GM12864 (cell line): Measurements from ENCODE around the gene SEC11A.
"Not testable (repeated sequence)": the region's sequence is repeated elsewhere in the genome, so short reads cannot be mapped to it uniquely, and the experiment has no call there.

Experiments used
- DNase-seq: peaks from one replicate; pipeline ENCODE4 v3.0.0-alpha.2; 2011; ENCODE audit warnings: low read depth
- H3K4me3 ChIP-seq: 2 replicates; pipeline ENCODE4 v1.5.1; 2011; ENCODE audit warnings: mild to moderate bottlenecking, low read depth, low read length, control low read depth
- TF ChIP-seq, protein P1 (sequence below): IDR thresholded peaks from 2 replicates; pipeline ENCODE4 v1.5.1; 2011; ENCODE audit warnings: low read depth, mild to moderate bottlenecking, moderate library complexity, low read length, control low read depth, inconsistent platforms; ENCODE audit errors: missing control alignments

The SEC11A gene

GRCh38 chr15:84643838-84644237, 72.1 kb downstream of the SEC11A start:
- no peak overlapping the region for H3K4me3 ChIP-seq
- TF ChIP-seq, protein P1, sequence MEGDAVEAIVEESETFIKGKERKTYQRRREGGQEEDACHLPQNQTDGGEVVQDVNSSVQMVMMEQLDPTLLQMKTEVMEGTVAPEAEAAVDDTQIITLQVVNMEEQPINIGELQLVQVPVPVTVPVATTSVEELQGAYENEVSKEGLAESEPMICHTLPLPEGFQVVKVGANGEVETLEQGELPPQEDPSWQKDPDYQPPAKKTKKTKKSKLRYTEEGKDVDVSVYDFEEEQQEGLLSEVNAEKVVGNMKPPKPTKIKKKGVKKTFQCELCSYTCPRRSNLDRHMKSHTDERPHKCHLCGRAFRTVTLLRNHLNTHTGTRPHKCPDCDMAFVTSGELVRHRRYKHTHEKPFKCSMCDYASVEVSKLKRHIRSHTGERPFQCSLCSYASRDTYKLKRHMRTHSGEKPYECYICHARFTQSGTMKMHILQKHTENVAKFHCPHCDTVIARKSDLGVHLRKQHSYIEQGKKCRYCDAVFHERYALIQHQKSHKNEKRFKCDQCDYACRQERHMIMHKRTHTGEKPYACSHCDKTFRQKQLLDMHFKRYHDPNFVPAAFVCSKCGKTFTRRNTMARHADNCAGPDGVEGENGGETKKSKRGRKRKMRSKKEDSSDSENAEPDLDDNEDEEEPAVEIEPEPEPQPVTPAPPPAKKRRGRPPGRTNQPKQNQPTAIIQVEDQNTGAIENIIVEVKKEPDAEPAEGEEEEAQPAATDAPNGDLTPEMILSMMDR, result no peak
- DNase-seq, result no peak

GRCh38 chr15:84642640-84643039, 73.3 kb downstream of the SEC11A start:
- not testable (repeated sequence) for H3K4me3 ChIP-seq, DNase-seq

DNA sequence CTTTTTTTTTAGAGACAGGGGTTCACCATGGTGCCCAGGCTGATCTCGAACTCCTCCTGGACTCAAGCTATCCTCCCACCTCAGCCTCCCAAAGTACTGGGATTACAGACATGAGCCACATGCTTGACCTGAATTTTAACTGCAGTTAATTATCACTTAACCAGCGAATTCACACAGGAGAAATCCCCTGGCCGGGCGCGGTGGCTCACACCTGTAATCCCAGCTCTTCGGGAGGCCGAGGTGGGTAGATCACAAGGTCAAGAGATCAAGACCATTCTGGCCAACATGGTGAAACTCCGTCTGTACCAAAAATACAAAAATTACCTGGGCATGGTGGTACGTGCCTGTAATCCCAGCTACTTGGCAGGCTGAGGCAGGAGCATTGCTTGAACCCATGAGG, 74.1 kb downstream of the SEC11A start:
- DNase-seq, H3K4me3 ChIP-seq: not testable (repeated sequence)

- TF ChIP-seq, protein P1, result peak; percentile 22
- H3K4me3 ChIP-seq, result no peak overlapping the region
- no peak for DNase-seq
These were observed 77.8 kb downstream of the SEC11A start for GRCh38 chr15:84638103-84638502.

DNA sequence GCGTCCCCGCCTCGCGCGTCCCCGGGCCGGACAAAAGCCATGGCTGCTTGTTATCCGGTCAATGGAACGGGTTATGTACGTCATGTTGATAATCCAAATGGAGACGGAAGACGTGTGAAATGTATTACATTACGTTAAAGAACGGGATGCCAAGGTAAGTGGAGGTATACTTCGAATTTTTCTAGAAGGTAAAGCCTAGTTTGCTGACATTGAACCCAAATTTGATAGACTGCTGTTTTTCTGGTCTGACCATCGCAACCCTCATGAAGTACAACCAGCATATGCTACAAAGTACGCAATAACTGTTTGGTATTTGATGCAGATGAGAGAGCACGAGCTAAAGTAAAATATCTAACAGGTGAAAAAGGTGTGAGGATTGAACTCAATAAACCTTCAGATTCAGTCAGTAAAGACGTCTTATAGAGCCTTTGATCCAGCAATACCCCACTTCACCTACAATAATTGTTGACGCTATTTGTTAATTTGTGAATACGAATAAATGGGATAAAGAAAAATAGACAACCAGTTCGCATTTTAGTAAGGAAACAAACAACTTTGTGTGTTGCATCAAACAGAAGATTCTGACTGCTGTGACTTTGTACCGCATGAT, 81.6 kb downstream of the SEC11A start:
- DNase-seq, result no peak
- TF ChIP-seq, protein P1, result no peak
- H3K4me3 ChIP-seq, result peak overlapping the region; percentile 63

- TF ChIP-seq, protein P1, result no peak
- no peak for DNase-seq
- H3K4me3 ChIP-seq, result peak overlapping the region; percentile 63
These were observed 82.4 kb downstream of the SEC11A start for GRCh38 chr15:84633311-84634227.

- H3K4me3 ChIP-seq, result peak overlapping the region; percentile 63
- TF ChIP-seq, protein P1, result no peak
- no peak for DNase-seq
These were observed 84.2 kb downstream of the SEC11A start for GRCh38 chr15:84631706-84632272.
